ENCODE data around the gene ABCD1. TPM values are rescaled to one million over a fixed set of nuclear protein-coding genes. Genes with fewer than 3 reads are reported as not detected.

ABCD1 gene
- total and polyA plus RNA-seq, 9 of the 15 experiments (the other 6 are each of a cell fraction or from before 2014, with no cell fraction given): 0.07 to 6.9 (median 2.2) TPM

- TF ChIP-seq CTCF (IDR thresholded peaks at IDR 0.05 in 2 of 3, conservative IDR thresholded peaks at IDR 0.05 in 1 of 3; ENCODE audit: insufficient read depth in 2 of 3, low read depth in 1 of 3, low read length in 3 of 3) (no peak), NFE2L1 (tag; IDR thresholded peaks at IDR 0.05; ENCODE audit: borderline replicate concordance, low read depth) (no peak), ZNF407 (IDR thresholded peaks at IDR 0.05; ENCODE audit: low read depth) (no peak), SIN3B (IDR thresholded peaks at IDR 0.05; ENCODE audit: low read depth) (no peak), ZNF217 (CRISPR knock-in tag; IDR thresholded peaks at IDR 0.05) (no peak), TOE1 (IDR thresholded peaks at IDR 0.05; ENCODE audit: borderline replicate concordance) (peak; percentile 55; the same call in 1 of the 2 replicates), TOE1 (CRISPR knock-in tag; IDR thresholded peaks at IDR 0.05; ENCODE audit: borderline replicate concordance, low read depth) (no peak), ZNF212 (CRISPR knock-in tag; IDR thresholded peaks at IDR 0.05) (no peak), ZNF707 (CRISPR knock-in tag; conservative IDR thresholded peaks at IDR 0.05) (peak; percentile 84), STAT5B (CRISPR knock-in tag; IDR thresholded peaks at IDR 0.05) (no peak), IFI16 (CRISPR knock-in tag; IDR thresholded peaks at IDR 0.05) (no peak), ZC3H4 (CRISPR knock-in tag; IDR thresholded peaks at IDR 0.05; ENCODE audit: borderline replicate concordance) (no peak), ESRRB (CRISPR knock-in tag; IDR thresholded peaks at IDR 0.05; ENCODE audit: borderline replicate concordance) (no peak), CC2D1A (IDR thresholded peaks at IDR 0.05) (peak; percentile 24; the same call in 1 of the 2 replicates)
- TF ChIP-seq, protein P1, sequence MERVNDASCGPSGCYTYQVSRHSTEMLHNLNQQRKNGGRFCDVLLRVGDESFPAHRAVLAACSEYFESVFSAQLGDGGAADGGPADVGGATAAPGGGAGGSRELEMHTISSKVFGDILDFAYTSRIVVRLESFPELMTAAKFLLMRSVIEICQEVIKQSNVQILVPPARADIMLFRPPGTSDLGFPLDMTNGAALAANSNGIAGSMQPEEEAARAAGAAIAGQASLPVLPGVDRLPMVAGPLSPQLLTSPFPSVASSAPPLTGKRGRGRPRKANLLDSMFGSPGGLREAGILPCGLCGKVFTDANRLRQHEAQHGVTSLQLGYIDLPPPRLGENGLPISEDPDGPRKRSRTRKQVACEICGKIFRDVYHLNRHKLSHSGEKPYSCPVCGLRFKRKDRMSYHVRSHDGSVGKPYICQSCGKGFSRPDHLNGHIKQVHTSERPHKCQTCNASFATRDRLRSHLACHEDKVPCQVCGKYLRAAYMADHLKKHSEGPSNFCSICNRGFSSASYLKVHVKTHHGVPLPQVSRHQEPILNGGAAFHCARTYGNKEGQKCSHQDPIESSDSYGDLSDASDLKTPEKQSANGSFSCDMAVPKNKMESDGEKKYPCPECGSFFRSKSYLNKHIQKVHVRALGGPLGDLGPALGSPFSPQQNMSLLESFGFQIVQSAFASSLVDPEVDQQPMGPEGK (CRISPR knock-in tag; IDR thresholded peaks at IDR 0.05; ENCODE audit: borderline replicate concordance): no peak
These were observed 40.8 kb downstream of the ABCD1 start (continued) for GRCh38 chrX:153765138-153766079.
